WTC11 (cell line): ENCODE data around the gene BTF3. TPM values are rescaled to one million over a fixed set of nuclear protein-coding genes. Genes with fewer than 3 reads are reported as not detected.
"Not testable (repeated sequence)": the region's sequence is repeated elsewhere in the genome, so short reads cannot be mapped to it uniquely, and the experiment has no call there.

ENCODE experiments used
- ATAC-seq: fragments of 200-7000 bp; cut with Tn5 transposase; 2 replicates; pipeline ENCODE4 v1.10.0; 2021; ENCODE audit warnings: mild to moderate bottlenecking, moderate library complexity
- CTCF ChIA-PET: fragments of 300-600 bp; sonication (Branson Sonifier 250); formaldehyde crosslinking; loops from one replicate; lab custom pipeline; 2021; ENCODE audit warnings: antibody characterized with exemption; lab: Charles Lee
- POLR2A ChIA-PET: fragments of 350-600 bp; sonication (Branson Sonifier 250); formaldehyde crosslinking; loops from one replicate; lab custom pipeline; 2021; ENCODE audit warnings: antibody characterized with exemption; lab: Charles Lee
- DNase-seq: peaks from one replicate; pipeline ENCODE4 v3.0.0; 2021; ENCODE audit warnings: low spot score
- H3K27ac Mint-ChIP-seq: 2 replicates; pipeline ENCODE4 v1.8.0; 2021; ENCODE audit warnings: mixed read lengths
- H3K27me3 Mint-ChIP-seq: 2 replicates; pipeline ENCODE4 v1.8.0; 2021; ENCODE audit warnings: low read depth, mild to moderate bottlenecking, moderate library complexity, mixed read lengths
- H3K36me3 Mint-ChIP-seq: 2 replicates; pipeline ENCODE4 v1.8.0; 2021; ENCODE audit warnings: mixed read lengths
- H3K4me1 Mint-ChIP-seq: 2 replicates; pipeline ENCODE4 v1.8.0; 2022; ENCODE audit warnings: mixed read lengths
- H3K4me3 Mint-ChIP-seq: 2 replicates; pipeline ENCODE4 v1.8.0; 2021; ENCODE audit warnings: mild to moderate bottlenecking, moderate library complexity, mixed read lengths
- H3K9me3 Mint-ChIP-seq: 2 replicates; pipeline ENCODE4 v1.8.0; 2021; ENCODE audit warnings: mixed read lengths
- ARID4B ChIP-seq: sonication (generic); formaldehyde crosslinking; IDR thresholded peaks from 2 replicates; pipeline ENCODE4 v1.8.0; 2023; ENCODE audit warnings: missing genetic modification reagents, mild to moderate bottlenecking, borderline replicate concordance
- CREB1 ChIP-seq: sonication (generic); formaldehyde crosslinking; IDR thresholded peaks from 2 replicates; pipeline ENCODE4 v1.8.0; 2023; ENCODE audit warnings: mild to moderate bottlenecking, missing genetic modification reagents
- CTCF ChIP-seq: fragments of 200-600 bp; IDR thresholded peaks from 2 replicates; pipeline ENCODE4 v1.8.0; 2022; ENCODE audit warnings: antibody characterized with exemption
- E2F5 ChIP-seq: sonication (generic); formaldehyde crosslinking; IDR thresholded peaks from 2 replicates; pipeline ENCODE4 v1.8.1; 2022; ENCODE audit warnings: mild to moderate bottlenecking, moderate library complexity, missing genetic modification reagents
- FOXP4 ChIP-seq: sonication (generic); formaldehyde crosslinking; IDR thresholded peaks from 2 replicates; pipeline ENCODE4 v1.8.0; 2022; ENCODE audit warnings: mild to moderate bottlenecking, missing genetic modification reagents
- MXD4 ChIP-seq: fragments of 250-450 bp; sonication (Bioruptor Pico); IDR thresholded peaks from 2 replicates; pipeline ENCODE4 v1.8.0; 2021; ENCODE audit warnings: mild to moderate bottlenecking, moderate library complexity, borderline replicate concordance
- NFE2L1 ChIP-seq: sonication (generic); formaldehyde crosslinking; IDR thresholded peaks from 2 replicates; pipeline ENCODE4 v1.8.1; 2023; ENCODE audit warnings: missing genetic modification reagents
- RORB ChIP-seq: fragments of 250-450 bp; sonication (Bioruptor Pico); IDR thresholded peaks from 2 replicates; pipeline ENCODE4 v1.9.0; 2021; ENCODE audit warnings: mild to moderate bottlenecking
- TCF7 ChIP-seq: sonication (generic); formaldehyde crosslinking; IDR thresholded peaks from 2 replicates; pipeline ENCODE4 v1.8.0; 2022; ENCODE audit warnings: mild to moderate bottlenecking, low read depth, missing genetic modification reagents, moderate library complexity
- TEAD1 ChIP-seq: sonication (generic); formaldehyde crosslinking; IDR thresholded peaks from 2 replicates; pipeline ENCODE4 v1.8.0; 2022; ENCODE audit warnings: mild to moderate bottlenecking, missing genetic modification reagents
- ZBTB21 ChIP-seq: sonication (generic); formaldehyde crosslinking; IDR thresholded peaks from 2 replicates; pipeline ENCODE4 v1.8.1; 2023; ENCODE audit warnings: mild to moderate bottlenecking, missing genetic modification reagents, borderline replicate concordance
- ZNF138 ChIP-seq: sonication (generic); formaldehyde crosslinking; conservative IDR thresholded peaks from 2 replicates; pipeline ENCODE4 v1.8.1; 2022; ENCODE audit warnings: mild to moderate bottlenecking, moderate library complexity, missing genetic modification reagents
- total RNA-seq: library from RNA; stranded (reverse); gene quantifications from 3 replicates; pipeline ENCODE4 v1.2.3, GENCODE V29; 2021

BTF3 gene
- total RNA-seq, 1 experiment from 2014 or later, result 736 TPM

- no peak for TF ChIP-seq ARID4B (CRISPR knock-in tag)
- TF ChIP-seq, all 79 proteins: peak for 0
These were observed 34.1 kb upstream of the BTF3 start (continued) for GRCh38 chr5:73464016-73464745.

- H3K27ac Mint-ChIP-seq, result not testable (repeated sequence)
These were observed 29.6 kb upstream of the BTF3 start for GRCh38 chr5:73468638-73469037.

GRCh38 chr5:73469878-73470277 is 28.4 kb upstream of the BTF3 start:
- no peak overlapping the region for H3K27ac Mint-ChIP-seq
- DNase-seq (no peak), ATAC-seq (no peak)
- peaks cover 20% of the 10 kb centered on the region for H3K9me3 Mint-ChIP-seq
- TF ChIP-seq TEAD1 (CRISPR knock-in tag), result no peak
- no peak for TF ChIP-seq CREB1 (CRISPR knock-in tag)
- no peak for TF ChIP-seq ZBTB21 (CRISPR knock-in tag)
- TF ChIP-seq TCF7 (CRISPR knock-in tag), result no peak
- H3K27me3 Mint-ChIP-seq, result no peaks in the 10 kb centered on the region; the same call in none of the 2 replicates
- H3K4me1 Mint-ChIP-seq, result peaks cover 20% of the 10 kb centered on the region
- peaks cover 10% of the 10 kb centered on the region; the same call in 1 of the 2 replicates for H3K36me3 Mint-ChIP-seq
- no peak overlapping the region for H3K4me3 Mint-ChIP-seq
- POLR2A ChIA-PET, result no interaction called here
- CTCF ChIA-PET, result no interaction called here

More at GRCh38 chr5:73468638-73469037, 29.6 kb upstream of the BTF3 start:
- POLR2A ChIA-PET, H3K36me3 Mint-ChIP-seq, H3K4me3 Mint-ChIP-seq, CTCF ChIA-PET, ATAC-seq, DNase-seq, H3K27me3 Mint-ChIP-seq: not testable (repeated sequence)
- peaks cover 20% of the 10 kb centered on the region for H3K9me3 Mint-ChIP-seq
- peaks cover 30% of the 10 kb centered on the region for H3K4me1 Mint-ChIP-seq

- peaks cover 13% of the 10 kb centered on the region for H3K9me3 Mint-ChIP-seq
- H3K4me3 Mint-ChIP-seq, result no peak overlapping the region
- H3K27me3 Mint-ChIP-seq, result no peaks in the 10 kb centered on the region
- DNase-seq (no peak), ATAC-seq (no peak)
- POLR2A ChIA-PET, result no interaction called here
- no peak for TF ChIP-seq ZNF138 (CRISPR knock-in tag)
- no peak for TF ChIP-seq NFE2L1 (CRISPR knock-in tag)
- no peak for TF ChIP-seq RORB (CRISPR knock-in tag)
- no peak for TF ChIP-seq FOXP4 (CRISPR knock-in tag)
- TF ChIP-seq TEAD1 (CRISPR knock-in tag), result no peak
- no peak for TF ChIP-seq E2F5 (CRISPR knock-in tag)
- no peak for TF ChIP-seq MXD4 (CRISPR knock-in tag)
- TF ChIP-seq CTCF, result no peak
- H3K27ac Mint-ChIP-seq, result no peak overlapping the region
- peaks cover 6% of the 10 kb centered on the region; the same call in 1 of the 2 replicates for H3K4me1 Mint-ChIP-seq
- CTCF ChIA-PET, result interaction anchor here (1.1 kb wide), 1 partner anchor 20 kb away, joined by 4 read pairs; no protein-coding TSS in a partner anchor
- H3K36me3 Mint-ChIP-seq, result peaks cover 2% of the 10 kb centered on the region; the same call in 1 of the 2 replicates
These were observed 26.6 kb upstream of the BTF3 start for GRCh38 chr5:73471654-73472053.
